ENCODE measurements around the gene PDE6D. TPM values are rescaled to one million over a fixed set of nuclear protein-coding genes. Genes with fewer than 3 reads are reported as not detected.
A peak's percentile ranks its signal among the peaks of the same experiment; 100 is the strongest.

The PDE6D gene
- total and polyA plus RNA-seq, 2 experiments from 2014 or later, result 35.2 to 55.6 TPM

GRCh38 chr2:231785413-231785812 is 4.3 kb upstream of the PDE6D start:
- peak overlapping the region; percentile 98 for H3K4me3 ChIP-seq

More at GRCh38 chr2:231785413-231785812, 4.3 kb upstream of the PDE6D start:
- Histone ChIP-seq H4K20me1 (replicated peaks; ENCODE audit: insufficient read depth) (peaks cover 27% of the 10 kb centered on the region; the same call in 1 of the 2 replicates), H3K27me3 (ENCODE audit: insufficient read depth) (no peaks in the 10 kb centered on the region), H3F3A (replicated peaks; ENCODE audit: low read depth) (peaks cover 21% of the 10 kb centered on the region), H3K36me3 (ENCODE audit: insufficient read depth) (no peaks in the 10 kb centered on the region), H3K4me1 (ENCODE audit: insufficient read depth) (peaks cover 23% of the 10 kb centered on the region), H2AFZ (no peak overlapping the region), H3K79me2 (replicated peaks; ENCODE audit: insufficient read depth) (peaks cover 76% of the 10 kb centered on the region), H3K27ac (ENCODE audit: low read depth) (peak overlapping the region; percentile 99), H3K4me2 (peak overlapping the region; percentile 99), H3K9me2 (ENCODE audit: insufficient read depth) (no peaks in the 10 kb centered on the region)
- DNase-seq (ENCODE audit: low spot score) (no peak), ATAC-seq (no peak)
- no peak for TF ChIP-seq ZNF462 (CRISPR knock-in tag; IDR thresholded peaks at IDR 0.05)
- no peak for TF ChIP-seq REST (IDR thresholded peaks at IDR 0.05; ENCODE audit: unreplicated experiment)
- TF ChIP-seq JUNB (IDR thresholded peaks at IDR 0.05; ENCODE audit: unreplicated experiment), result no peak
- Mint-ChIP-seq H3K27me3 (ENCODE audit: insufficient read depth, low read depth, poor library complexity) (peaks cover 4% of the 10 kb centered on the region), H3K27ac (peak overlapping the region; percentile 97), H3K36me3 (ENCODE audit: low read depth) (peaks cover 7% of the 10 kb centered on the region; the same call in 2 of the 3 replicates), H3K9me3 (no peaks in the 10 kb centered on the region), H3K4me1 (peaks cover 27% of the 10 kb centered on the region), H3K4me3 (peak overlapping the region; percentile 85)

Measured in GM23338 (cell line).